SH-SY5Y (cell line): ENCODE measurements around the gene SPRED2.

Experiments
- GATA2 ChIP-seq: IDR thresholded peaks from 2 replicates; pipeline ENCODE4 v1.6.1; 2011; ENCODE audit warnings: mild to moderate bottlenecking, low read depth, low read length
- GATA3 ChIP-seq: IDR thresholded peaks from 2 replicates; pipeline ENCODE4 v1.6.1; 2011; ENCODE audit warnings: low read depth, mild to moderate bottlenecking, low read length, moderate library complexity

- TF ChIP-seq GATA3 (no peak), GATA2 (no peak)
These were observed 42.9 kb downstream of the SPRED2 start for GRCh38 chr2:65389476-65389875.
